ENCODE results near the gene PICALM.

The PICALM gene

DNA sequence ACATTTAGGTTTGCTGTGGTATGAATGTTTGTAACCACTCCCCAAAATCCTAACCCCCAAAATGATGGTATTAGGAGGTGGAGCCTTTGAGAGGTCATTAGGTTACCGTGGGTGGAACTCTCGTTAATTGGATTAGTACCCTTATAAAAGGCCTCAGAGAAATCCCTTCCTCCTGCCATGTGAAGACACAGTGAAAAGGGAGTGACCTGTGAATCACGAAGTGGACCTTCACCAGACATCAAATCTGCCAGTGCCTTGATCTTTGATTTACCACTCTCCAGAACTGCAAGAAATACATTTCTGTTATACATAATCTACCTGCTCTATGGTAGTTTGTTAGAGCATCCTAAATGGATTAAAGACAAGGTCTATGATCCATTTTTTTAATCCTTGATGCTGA is 12.6 kb upstream of the PICALM start:
- no peak for DNase-seq (ENCODE audit: low spot score)

DNA sequence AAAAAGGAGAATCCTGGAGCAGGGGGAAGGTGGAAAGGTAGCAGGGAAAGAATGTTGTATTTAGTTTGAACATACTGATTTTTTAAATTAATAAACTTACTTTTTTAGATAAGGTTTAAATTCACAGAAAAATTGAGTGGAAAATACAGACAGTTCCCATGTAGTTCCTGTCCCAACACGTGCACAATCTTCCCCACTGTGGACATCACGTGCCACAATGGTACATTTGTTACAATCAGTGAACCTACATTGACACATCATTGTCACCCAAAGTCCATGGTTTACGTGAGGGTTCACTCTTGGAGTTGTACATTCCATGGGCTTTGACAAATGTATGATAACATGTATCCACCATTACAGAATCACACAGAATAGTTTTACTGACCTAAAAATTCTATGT is 10.5 kb upstream of the PICALM start:
- DNase-seq (ENCODE audit: low spot score) = no peak

DNA sequence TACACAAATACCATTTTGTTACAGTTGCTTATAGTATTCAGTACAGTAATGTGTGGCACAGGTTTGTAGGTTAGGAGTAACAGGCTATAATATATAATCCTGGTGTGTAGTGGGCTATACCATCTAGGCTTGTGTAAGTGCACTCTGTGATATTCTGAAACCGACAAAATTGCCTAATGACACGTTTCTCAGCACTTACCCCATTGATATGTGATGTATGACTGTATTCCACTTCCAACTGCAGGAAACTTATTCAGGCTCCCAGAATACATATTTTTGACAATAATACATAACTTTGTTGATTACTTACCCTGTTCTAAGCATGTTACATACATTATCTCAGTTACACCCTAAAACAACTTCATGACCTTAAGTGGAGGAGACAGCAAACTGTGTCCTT is 5.1 kb upstream of the PICALM start:
- DNase-seq (ENCODE audit: low spot score) = no peak

DNA sequence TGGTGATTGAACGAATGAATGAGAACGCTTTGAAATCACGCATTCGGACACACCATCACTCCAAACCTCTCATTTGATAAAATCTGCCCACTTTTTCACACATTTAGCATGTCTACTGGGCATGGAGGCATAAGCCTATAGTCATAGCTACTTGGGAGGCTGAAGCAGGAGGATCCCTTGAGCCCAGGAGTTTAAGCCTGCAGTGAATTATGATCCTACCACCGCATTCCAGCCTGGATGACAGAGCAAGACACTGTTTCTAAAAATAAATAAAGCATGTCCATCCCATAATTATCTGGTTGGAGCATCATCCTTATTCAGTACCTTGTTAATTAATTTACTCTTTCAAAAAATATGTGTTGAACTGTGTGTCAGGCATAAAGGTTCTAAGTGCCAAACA is 3.3 kb upstream of the PICALM start:
- DNase-seq (ENCODE audit: low spot score) = no peak

DNA sequence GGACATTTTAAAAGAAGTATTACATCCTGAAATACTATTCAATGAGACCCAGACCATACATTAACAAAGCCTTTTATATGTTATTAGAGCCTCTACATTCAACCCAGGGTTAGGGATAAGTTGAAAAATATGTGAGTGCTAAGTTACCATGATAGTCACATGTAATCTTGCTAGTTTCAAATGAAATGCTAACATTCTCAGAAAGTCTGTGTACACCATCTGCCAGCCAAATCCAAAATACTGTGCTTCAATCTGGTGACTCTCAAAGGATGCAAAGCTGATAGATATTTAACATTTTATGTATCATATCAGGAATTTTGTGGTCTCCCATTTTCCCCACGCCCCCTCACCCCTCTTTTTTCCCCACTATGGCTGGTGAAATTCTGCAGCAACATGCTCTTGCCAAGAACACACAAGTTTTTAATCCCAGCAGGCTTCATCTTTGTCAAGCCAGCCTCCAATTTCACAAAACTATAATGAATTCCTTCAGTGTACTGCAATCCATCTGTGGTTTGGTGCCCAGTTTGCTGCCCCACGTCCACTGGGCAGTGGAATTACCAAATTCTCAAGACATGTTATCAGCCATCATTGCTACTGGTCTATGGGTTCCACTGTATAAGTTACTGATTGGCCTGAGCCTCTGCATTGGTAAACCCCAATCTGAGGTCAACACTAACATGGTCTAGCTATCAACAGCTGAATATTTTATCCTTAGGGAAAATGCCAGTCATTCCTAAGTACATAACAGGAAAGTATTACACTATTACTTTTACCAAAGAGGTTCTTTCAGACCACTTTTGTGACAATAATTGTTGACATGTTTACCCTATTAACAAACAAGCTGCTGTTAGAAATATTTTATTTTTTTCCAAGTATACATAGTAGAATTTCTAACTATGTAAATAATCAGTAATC is 1.5 kb upstream of the PICALM start:
- no peak for DNase-seq (ENCODE audit: low spot score)

DNA sequence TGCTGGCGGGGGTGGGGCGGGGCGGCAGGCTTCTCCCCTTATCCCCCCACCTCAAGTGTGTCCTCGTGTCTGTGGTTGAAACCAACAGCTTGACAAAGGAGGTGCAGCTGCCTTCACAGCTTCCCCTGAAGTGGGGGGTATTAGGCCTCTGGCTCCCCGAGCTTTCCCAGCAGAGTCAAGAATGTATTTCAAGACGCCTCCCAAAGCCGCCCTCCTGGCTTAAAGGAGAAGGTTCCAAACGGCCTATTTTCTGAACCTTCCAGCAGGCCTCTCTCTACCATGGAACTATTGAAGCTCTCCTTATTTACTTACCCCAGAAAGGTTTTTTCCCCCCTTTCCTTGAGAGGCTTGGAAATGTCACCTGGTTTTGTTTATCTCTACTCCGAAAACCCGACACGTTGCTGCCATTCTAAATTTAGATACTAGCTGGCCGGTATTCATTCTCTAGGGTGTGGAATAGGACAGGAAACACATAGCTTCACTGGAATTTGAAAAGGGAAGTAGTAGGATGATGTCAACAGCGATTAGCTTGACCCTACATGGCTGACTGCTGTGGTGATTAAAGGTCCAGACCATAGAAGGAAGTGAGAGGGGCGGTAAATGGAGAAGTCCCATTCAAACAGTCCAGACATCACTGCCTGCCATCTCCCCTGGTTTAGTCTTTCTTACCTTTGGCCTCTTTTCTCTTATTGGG is 671 bp upstream of the PICALM start:
- peak; percentile 88 for DNase-seq (ENCODE audit: low spot score)

DNA sequence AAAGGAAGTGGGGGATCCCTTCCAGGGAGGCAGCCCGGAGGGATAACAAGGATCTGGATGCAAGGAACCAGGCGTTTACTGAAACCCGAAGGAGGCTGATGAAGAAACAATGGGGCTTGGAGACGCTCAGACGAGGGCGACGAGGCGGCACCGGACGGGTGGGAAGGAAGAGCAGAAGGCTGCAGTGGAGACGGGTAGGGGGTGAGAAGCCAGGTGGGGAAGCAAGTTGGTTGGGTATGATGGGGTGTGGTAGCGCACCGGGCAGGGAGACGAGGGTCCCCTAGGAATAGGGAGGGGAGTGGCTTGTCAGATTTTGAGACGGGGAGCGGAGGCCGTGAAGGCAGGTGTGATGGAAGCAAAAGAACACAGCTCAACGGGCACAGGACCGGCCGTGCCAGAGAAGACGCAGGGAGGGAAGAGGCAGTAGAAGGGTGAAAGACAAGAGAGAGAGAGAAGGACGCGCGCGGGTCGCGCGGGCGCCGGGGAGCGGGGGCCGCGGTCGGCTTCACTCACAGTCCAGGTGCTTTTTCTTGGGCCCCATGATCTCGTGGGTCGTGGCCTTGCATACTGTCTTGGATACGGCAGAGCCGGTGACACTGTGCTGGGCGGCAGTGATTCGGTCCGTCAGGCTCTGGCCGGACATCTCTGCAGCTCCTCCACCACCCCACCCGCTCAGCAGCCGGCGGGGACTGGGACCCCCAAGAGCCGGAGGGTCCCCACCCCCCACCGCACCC is 579 bp downstream of the PICALM start:
- peak; percentile 57 for DNase-seq (ENCODE audit: low spot score)

DNA sequence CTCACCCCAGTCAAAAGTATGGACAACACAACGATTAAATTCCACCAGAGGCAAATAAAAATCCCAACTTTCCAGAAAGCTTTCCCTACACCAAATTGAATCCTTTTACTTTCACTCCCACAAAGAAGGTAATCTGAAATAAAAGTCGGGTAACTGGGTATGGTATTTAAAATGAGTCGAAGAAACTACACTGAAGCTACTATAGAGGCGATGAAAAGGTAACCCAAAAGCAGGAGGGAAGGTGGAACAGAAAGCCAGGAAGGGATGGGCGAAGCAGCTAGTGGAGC is 1.1 kb downstream of the PICALM start:
- DNase-seq (ENCODE audit: low spot score) = peak; percentile 65

DNA sequence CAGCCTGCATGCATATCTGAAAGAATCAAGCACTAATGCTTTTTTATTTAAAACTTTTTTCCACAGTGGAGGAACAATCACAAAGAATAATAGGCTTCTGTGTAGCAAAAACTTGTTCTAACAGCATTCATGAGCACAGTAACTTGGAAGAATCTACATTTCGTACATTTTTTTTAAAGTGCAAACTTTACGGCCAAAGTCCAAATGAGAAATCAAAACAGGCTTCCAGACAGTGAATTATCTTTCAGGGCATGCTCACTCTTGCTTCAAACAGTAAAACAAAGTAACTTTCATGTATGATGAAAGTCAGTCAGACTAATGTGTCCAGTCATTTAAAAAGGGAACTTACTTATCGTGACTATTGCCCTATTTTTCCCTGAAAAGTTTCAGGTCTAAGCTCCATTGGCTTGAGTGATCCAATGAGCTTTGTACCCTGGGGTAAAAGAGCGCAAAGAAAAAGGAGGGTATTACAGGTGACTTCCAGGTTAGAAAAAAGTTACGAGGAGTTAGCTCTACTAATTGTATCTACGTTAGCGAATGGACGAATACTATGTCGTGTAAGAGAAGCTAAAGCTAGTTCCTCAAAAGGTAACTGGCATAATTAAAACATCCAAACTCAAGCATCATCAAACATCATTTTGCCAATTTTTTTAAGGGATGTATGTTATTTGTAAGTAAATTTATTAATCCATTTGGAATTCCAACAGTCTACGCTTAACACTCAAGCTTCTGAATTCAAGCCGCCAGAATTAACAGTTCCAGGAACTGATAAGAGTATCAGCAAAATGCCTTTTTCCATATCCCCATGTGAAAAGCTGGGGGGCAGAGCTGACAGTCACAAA is 1.7 kb downstream of the PICALM start:
- DNase-seq (ENCODE audit: low spot score) = peak; percentile 70

DNA sequence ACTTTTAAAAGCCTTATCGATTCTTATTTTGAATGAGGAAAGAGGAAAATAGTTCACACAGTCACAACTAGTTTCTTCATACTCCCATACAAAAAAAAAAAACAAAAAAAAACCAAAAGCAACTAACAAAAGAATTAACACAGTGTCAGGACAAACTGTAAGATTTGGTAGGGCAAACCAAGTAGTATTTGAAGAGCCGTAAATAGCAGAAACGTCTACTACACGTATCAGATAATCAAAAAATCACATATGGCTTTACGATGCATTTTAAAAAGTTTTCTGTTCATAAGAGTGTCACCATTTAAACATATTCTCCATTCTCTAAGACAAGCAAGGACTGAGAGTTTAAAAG is 2.3 kb downstream of the PICALM start:
- DNase-seq (ENCODE audit: low spot score) = no peak

DNA sequence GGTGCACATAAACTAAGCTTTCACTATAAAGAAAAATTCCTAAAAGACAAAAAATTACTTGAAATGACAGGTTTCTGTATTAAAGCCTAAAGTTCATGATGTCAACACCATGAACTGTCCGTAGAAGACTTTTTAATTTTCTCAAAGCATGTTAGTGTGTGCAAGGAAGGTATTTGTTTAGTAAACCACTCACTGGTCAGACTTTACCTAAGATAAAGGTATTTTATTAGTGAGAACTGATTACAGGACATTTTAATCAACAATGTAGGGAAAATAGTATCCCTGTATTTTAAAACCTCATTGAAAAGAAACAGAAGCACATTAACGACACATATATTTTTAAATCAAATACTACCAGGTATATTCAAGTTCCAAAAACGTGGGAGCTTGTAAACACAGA is 2.9 kb downstream of the PICALM start:
- DNase-seq (ENCODE audit: low spot score) = no peak

DNA sequence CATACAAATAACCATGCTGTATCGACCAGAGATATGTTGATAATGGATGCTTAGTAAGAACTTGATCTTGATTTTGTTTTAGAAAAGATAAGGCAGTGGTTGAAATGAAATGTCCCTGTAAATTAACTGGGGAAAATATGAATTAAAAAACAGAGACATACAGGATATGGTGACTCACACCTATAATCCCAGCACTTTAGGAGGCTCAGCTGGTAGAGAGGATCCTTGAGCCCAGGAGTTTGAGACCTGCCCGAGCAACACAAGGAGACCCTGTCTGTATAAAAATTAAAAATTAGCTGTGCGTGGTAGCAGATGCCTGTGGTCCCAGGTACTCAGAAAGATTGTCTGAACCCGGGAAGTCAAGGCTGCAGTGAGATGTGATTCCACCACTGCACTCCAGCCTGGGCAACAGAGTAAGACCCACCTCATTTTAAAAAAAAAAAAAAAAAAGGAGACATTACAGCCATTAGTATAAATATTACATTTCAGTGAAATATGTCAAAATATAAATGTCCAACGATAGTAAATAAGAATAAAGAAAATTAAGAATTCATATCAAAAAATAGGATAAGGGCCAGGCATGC is 4.6 kb downstream of the PICALM start:
- no peak for DNase-seq (ENCODE audit: low spot score)

DNA sequence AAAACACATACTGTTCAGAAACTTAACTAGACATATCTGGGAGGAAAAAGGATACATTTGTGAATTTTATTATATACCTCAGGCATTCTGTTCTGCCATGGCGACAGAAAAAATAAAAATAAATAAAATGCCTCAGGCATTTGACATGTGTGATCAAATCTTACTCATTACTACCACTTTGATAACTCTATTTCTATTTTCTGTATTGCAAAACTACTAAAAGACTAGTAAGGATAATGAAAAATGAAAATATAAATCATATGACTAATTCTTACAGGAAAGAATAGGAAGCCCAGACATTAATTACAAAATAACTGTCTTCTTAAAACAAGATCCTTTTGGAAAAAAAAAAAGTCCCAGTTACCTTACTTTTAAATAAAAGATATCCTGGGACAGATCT is 5.3 kb downstream of the PICALM start:
- DNase-seq (ENCODE audit: low spot score) = no peak

DNA sequence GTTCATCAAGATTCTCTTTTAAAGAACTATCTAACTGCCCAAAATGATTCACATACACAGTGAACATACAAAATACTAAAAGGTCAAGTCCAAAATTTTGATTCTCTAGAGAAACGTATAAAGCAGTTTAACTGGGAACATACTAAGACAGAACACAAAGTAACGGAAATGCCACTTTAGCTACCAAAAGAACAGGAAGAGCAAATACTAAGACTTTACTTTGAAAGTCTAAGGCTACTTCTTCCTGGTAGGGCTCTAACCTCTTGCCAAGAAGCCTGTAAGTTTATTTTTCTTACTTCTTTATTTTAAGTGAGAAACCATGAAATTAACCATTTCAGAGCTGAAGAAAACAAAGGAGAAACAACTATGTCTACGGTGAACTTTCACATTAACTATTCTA is 6.2 kb downstream of the PICALM start:
- DNase-seq (ENCODE audit: low spot score) = peak; percentile 61

DNA sequence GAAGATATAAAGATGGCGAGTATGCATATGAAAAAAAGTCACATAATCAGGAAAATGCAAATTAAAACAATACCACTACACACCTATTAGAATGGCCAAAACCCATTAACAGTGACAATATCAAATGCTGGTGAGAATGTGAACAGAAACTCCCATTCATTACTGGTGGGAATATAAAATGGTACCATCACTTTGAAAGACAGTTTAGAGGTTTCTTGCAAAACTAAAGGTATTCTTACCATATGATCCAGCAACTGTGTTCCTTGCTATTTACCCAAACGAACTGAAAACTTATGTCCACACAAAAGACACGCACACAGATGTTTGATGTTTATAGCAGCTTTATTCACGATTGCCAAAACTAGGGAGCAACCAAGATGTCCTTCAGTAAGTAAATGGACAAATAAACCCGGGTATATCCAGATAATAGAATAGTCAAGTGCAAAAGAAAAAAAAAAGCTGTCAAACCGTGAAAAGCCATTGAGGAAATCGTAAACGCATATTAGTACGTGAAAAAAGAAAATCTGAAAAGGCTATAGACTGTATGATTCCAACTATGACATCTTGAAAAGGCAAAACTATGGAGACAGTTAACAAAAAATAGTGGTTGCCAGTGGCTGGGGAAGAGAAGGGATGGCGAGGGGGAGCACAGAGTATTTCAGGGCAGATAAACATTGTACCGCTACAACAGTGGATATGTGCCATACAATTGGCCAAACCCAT is 7.2 kb downstream of the PICALM start:
- no peak for DNase-seq (ENCODE audit: low spot score)

DNA sequence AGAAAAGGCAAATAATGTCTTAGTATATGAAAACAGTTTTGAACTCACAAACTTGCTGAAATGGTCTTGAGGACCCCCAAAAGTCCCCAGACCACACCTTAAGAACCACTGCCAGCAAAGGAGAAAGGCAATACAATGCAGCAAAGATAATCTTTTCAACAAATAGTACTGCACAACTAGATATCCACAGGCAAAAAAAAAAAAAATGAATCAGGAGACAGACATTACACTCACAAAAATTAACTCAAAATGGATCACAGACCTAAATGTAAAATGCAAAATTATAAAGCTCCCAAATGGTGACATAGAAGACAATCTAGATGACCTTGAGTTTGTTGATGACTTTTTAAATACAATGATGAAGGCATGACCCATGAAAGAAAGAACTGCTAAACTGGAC is 8.3 kb downstream of the PICALM start:
- no peak for DNase-seq (ENCODE audit: low spot score)

DNA sequence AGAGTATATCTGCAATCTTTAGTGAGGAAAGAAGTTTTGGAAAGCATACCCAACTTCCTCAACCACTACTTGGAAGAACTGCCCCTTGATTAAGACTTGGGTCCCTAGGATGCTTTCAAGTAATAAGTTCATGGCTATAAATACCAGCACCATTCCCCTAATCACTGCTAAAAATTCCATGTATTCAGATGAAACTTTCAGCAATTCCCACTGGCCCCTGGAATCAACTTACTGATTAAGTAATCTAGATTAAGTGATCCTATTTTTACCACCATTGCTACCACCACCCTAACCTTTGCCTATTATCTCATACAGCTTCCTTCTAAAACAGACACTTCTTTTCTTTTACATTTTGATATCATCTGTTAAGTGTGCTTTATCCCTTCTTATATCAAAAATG is 10.5 kb downstream of the PICALM start:
- DNase-seq (ENCODE audit: low spot score) = no peak

DNA sequence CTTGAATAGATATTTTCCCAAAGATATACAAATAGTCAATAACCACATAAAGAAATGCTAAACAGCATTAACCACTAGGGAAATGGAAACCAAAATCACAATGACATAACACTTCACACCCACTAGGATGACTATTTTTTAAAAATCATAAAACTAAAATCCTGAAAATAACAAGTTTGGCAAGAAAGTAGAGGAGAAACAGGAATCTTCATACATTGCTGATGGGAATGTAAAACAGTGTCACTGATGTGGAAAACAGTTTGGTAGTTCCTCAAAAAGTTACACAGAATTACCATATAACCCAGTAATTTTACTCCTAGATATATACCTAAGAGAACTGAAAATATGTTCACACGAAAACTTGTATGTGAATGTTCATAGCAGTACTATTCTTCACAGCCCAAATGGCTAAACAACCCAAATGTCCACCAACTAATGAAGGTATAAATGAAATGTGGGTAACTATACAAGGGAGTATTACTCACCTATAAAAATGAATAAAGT is 12.5 kb downstream of the PICALM start:
- no peak for DNase-seq (ENCODE audit: low spot score)

DNA sequence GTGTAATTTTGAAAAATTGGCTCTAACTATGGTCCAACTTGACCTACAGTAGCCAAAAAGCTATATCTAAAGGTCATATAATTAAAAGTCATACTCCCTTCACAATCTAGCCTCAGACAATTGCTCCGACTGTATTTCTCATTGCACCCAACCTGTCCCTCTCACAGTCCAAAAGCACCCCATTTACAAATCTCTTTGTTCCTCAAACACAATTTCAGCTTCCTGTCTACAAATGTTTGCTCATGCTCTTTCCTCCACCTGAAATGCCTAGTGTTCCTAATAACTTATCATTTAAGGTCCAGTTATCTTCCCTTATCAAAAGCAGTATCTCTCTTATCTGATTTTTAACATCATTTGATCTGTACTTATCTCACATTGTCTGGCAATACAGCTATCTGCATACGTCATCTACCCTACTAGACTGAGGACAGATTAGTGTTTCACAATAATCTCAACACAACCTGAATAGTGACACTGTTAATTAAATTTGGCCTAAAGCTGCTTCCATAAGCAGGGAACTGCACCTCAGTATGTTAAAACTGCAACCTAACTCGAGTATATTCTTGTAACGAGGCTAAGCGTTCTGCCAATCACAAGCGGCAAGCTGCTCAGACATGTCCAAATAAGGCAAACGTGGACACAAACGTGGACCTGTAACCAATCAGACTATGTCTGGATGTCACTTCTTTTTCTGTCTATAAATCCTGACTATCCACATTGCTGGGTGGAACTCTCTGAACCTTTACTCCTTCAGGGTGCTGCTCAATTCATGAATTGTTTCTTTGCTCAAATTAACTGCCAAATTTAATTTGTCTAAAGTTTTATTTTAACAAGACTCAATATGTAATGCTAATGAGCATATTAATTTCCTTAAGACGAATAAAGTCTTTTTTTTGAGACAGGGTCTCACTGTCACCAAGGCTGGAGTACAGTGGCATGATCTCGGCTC is 15.9 kb downstream of the PICALM start:
- DNase-seq (ENCODE audit: low spot score) = no peak

DNA sequence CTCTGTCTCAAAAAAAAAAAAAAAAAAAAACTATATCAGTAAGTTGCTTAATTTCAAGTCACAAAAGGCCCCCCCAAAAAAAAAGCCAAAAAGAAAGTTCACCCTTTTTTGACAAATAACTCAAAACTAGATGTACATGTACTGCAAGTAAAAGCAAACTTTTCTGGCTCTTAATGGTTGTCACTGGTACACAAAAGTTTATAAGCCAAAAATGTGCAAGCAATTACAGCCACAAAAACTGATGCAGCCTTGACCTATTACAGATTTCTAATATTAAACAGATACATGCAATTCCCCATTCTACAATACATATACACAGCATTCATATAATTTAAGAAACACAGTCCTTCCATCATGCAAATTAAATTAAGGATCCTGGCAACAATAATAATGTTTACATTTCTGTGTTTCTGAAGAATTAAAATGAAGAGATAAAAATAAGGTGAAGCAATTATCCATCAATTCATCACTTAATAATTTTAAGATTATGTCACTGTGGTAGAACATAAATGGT is 18.6 kb downstream of the PICALM start:
- DNase-seq (ENCODE audit: low spot score) = no peak

Data from pons (tissue), 1 donor.